Measurements from ENCODE around the gene SHMT2. TPM values are rescaled to one million over a fixed set of nuclear protein-coding genes. Genes with fewer than 3 reads are reported as not detected.

SHMT2 gene
- total RNA-seq, 6 donors from 2014 or later, result 37.9 to 92.0 (median 52.0) TPM

DNA sequence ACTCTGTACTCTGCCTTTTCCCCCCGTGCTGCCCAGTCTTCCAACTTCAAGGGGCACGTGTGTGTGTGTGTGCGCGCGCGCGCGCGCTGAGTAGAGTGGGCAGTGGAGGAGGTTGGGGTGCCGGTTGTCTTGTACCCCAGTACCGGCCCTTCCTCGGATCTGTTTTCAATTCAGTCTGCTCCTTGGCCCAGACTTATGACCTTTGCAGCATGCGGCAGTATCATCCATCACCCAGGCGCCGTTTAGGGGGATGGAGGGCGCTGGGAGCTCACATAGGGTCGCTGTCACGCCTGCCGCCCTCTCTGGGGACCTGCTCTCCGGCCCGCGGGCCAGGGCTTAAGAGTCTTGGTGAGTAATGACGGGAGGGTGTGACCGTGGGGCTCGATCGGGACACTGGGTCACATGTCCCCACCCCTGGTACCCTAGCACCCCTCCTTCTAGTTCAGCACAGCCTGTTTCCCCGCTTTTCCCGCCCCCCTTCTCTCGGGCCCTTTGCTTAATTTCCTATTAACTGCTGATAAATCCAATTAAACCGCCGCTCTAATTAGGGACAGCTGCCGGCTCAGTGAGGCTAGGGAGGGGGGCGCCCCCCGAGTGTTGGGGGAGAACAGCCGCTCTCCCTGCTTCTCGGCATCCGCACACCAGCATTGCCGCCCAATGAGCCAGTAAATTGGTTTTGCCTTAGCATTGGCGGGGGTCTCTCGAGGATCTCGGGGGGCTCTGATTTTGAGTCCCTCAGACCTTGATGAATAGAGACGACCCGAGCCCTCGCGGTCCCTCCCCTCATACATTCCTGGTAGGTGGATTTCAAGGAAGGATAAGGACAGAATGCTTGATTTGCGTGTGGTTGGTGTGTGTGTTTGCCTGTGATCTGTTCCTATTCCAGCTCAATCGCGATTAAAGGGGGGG, 12.1 kb downstream of the SHMT2 start:
- Histone ChIP-seq H3K4me3 (no peak overlapping the region), H3K36me3 (no peaks in the 10 kb centered on the region), H3K4me1 (peaks cover 59 to 67% (median 62%) of the 10 kb centered on the region in 4 donors), H3K9me3 (no peaks in the 10 kb centered on the region), H3K27ac (no peak overlapping the region), H3K27me3 (peaks cover 2 to 61% (median 35%) of the 10 kb centered on the region in 4 donors)
- TF ChIP-seq POLR2A (IDR thresholded peaks at IDR 0.05) (no peak), EP300 (IDR thresholded peaks at IDR 0.05) (no peak), POLR2AphosphoS5 (IDR thresholded peaks at IDR 0.05) (no peak)
- TF ChIP-seq, protein P1, sequence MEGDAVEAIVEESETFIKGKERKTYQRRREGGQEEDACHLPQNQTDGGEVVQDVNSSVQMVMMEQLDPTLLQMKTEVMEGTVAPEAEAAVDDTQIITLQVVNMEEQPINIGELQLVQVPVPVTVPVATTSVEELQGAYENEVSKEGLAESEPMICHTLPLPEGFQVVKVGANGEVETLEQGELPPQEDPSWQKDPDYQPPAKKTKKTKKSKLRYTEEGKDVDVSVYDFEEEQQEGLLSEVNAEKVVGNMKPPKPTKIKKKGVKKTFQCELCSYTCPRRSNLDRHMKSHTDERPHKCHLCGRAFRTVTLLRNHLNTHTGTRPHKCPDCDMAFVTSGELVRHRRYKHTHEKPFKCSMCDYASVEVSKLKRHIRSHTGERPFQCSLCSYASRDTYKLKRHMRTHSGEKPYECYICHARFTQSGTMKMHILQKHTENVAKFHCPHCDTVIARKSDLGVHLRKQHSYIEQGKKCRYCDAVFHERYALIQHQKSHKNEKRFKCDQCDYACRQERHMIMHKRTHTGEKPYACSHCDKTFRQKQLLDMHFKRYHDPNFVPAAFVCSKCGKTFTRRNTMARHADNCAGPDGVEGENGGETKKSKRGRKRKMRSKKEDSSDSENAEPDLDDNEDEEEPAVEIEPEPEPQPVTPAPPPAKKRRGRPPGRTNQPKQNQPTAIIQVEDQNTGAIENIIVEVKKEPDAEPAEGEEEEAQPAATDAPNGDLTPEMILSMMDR (IDR thresholded peaks at IDR 0.05), result no peak
- 6 to 11% methylated on average over 34 to 48 of the region's 48 CpGs for WGBS, 2 donors
- DNase-seq (peak in 1 of 2 donors; percentile 79), ATAC-seq (ENCODE audit: low FRiP score in 2 of 2) (no peak)

DNA sequence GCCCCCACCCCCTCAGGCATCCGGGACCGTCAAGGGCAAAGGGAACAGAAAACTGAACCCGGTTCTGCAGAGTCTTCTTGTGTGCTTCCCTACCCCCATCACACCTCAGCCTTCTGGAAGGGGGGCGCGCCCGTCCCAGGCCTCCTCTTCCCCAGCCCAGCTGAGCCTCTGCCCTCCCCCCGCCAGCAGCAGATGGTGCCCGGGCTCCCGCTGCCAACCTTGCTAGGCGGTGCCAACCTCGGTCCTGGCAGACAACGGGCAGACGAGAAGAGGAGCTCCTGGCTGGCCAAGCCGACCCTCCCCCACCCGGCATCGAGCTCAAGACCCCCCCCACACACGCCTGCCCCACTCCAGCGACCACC, 12.8 kb downstream of the SHMT2 start:
- H3K36me3 ChIP-seq, result no peaks in the 10 kb centered on the region
- 2 to 3% methylated on average over 8 to 18 of the region's 18 CpGs for WGBS, 2 donors
- ATAC-seq (ENCODE audit: low FRiP score in 2 of 2) (no peak), DNase-seq (peak in 1 of 2 donors; percentile 79)
- H3K27me3 ChIP-seq, result peaks cover 2 to 61% (median 33%) of the 10 kb centered on the region in 4 donors
- H3K4me1 ChIP-seq, result peaks cover 59 to 67% (median 62%) of the 10 kb centered on the region in 4 donors
- H3K4me3 ChIP-seq, result peak overlapping the region in 3 of 4 donors; percentile 25 to 45 (median 26)
- no peak overlapping the region for H3K27ac ChIP-seq
- TF ChIP-seq, protein P1 (IDR thresholded peaks at IDR 0.05), result no peak
- no peak for TF ChIP-seq POLR2AphosphoS5 (IDR thresholded peaks at IDR 0.05)
- no peak for TF ChIP-seq EP300 (IDR thresholded peaks at IDR 0.05)
- no peak for TF ChIP-seq POLR2A (IDR thresholded peaks at IDR 0.05)
- no peaks in the 10 kb centered on the region for H3K9me3 ChIP-seq

DNA sequence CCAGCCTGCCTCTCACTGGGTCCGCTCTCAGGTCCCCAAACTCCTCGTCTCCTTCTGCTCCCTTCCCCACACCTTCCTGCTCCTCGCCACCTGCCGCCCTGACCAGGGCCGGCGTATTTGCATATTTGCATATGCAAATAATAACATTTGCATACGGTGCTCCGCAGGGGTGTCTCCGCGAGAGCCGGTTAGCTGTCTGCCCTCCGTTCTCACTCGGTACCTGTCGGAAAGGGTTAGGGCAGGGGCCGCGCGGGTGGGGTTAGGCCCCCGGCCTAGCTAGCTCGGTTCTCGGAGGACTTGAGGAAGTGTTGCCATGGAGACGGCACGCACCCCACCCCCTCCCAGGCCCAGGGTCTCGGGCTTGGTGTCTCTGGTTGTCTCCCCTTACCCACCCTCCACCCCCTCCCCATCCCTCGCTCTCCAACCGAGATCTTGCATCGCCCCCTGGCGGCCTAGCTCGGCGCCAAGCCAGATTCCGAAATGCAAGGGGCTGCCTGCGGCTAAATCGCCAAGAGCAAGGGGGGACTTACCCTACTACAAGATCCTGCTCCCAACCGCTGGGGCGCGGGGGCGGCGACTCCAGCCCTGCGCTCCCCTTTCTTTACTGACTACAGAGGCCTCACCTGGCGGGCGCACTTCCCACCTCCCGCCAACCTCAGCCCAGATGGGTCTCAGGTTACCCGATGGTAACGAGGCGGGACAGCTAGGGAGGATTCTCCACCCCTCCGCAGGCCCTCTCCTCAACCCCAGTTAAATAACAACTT, 13.4 kb downstream of the SHMT2 start:
- Histone ChIP-seq H3K27ac (no peak overlapping the region), H3K36me3 (no peaks in the 10 kb centered on the region), H3K4me1 (peaks cover 57 to 62% (median 59%) of the 10 kb centered on the region in 4 donors), H3K9me3 (no peaks in the 10 kb centered on the region), H3K27me3 (peaks cover 2 to 57% (median 30%) of the 10 kb centered on the region in 4 donors), H3K4me3 (peak overlapping the region in 3 of 4 donors; percentile 25 to 45 (median 26))
- no peak for TF ChIP-seq POLR2A (IDR thresholded peaks at IDR 0.05)
- no peak for TF ChIP-seq POLR2AphosphoS5 (IDR thresholded peaks at IDR 0.05)
- TF ChIP-seq, protein P1 (IDR thresholded peaks at IDR 0.05), result peak in 4 of 6 experiments; percentile 41 to 70 (median 46)
- peak in 1 of 2 donors; percentile 0 for ATAC-seq (ENCODE audit: low FRiP score in 2 of 2)
- peak in 1 of 2 donors; percentile 92 for DNase-seq
- 2 to 5% methylated on average over 22 to 45 of the region's 45 CpGs for WGBS, 2 donors

DNA sequence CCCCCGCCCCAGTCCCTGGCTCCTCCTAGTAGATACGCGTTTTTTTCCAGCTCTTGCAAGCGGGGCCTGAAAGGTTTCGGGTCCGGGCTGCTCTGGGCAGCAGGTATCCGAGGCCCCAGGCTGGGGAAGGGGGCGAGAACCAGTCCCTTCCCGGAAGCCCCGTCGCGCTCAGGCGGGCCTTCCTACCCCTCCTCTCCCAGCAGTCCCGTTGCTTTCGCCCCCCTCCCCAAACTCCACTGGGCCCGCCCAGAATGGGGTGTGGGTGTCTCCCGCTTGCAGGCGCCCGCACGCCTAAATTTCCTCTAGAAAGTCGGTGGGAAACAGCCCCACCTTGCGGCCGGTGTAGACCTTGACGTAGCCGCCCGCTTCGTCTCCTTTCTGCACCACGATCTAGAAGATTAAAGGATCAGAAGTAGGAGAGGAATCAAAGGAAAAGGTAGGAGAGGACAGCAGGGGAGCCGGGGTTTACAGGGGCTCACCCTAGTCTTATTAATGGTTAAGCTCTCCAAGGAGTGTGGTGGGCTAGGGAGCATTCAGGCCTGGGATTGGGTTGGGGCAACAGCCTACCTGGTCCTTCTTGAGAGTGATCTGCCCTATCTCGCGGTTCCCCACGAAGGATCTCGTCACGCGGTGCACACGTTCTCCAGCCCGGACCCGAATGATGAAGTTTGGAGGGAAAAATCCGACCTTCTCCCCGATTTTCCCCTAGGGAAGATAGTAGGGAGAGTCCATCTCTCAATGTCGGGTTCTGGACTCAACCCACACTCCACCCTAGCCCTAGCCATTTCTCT, 14.2 kb downstream of the SHMT2 start:
- no peaks in the 10 kb centered on the region for H3K9me3 ChIP-seq
- peak; percentile 59 to 74 for ATAC-seq (ENCODE audit: low FRiP score in 2 of 2)
- 8 to 11% methylated on average over 35 to 38 of the region's 41 CpGs for WGBS, 2 donors
- peak overlapping the region in 3 of 4 donors; percentile 25 to 45 (median 26) for H3K4me3 ChIP-seq
- peaks cover 48 to 54% (median 50%) of the 10 kb centered on the region in 4 donors for H3K4me1 ChIP-seq
- H3K27ac ChIP-seq, result no peak overlapping the region
- H3K36me3 ChIP-seq, result no peaks in the 10 kb centered on the region
- TF ChIP-seq EP300 (IDR thresholded peaks at IDR 0.05), result no peak
- TF ChIP-seq POLR2AphosphoS5 (IDR thresholded peaks at IDR 0.05), result no peak
- TF ChIP-seq, protein P1 (IDR thresholded peaks at IDR 0.05), result peak; percentile 55 to 73 (median 68)
- no peak for TF ChIP-seq POLR2A (IDR thresholded peaks at IDR 0.05)
- DNase-seq, result peak; percentile 78 to 85
- peaks cover 2 to 48% (median 26%) of the 10 kb centered on the region in 4 donors for H3K27me3 ChIP-seq

All from upper lobe of left lung (tissue), 6 donors.